ENCODE data around the gene CA4.

CA4 gene

DNA sequence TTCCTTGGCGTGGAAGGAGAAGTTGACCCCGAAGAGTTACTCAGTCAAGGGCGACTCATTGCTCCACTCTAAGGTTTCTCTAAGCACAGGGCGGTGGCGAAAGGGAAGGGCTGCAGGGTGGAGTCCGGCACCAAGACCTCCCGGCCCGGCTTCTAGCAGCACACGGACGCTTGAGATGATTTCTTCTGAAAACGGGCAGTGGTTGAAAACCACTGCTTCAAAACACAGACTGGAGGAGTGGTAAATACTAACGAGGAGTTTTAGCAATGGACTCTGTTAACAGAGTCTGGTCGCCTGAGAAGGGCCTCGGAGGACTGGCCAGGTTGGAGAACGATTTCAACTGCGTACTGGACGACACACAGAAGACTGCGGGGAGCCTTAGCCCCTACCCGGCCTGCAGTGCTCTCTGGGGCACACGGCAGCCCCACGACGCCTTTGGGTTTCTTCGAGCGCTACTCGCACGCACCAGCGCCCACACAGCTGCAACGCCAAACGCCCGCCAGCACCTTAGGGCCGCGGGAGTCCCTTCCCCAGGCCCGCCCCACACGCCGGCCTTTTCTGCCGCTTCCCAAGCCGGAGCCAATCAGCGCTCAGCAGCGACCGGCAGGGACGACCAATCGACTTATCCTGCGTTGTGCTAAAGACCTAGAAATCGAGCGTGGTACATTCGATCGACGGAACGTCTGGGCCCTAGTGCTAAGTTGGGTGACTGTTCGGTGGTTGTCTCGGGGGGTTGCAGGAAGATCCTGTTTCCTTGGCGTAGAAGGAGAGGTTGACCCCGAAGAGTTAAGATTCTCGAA lies 14.4 kb upstream of the CA4 start (continued):
- TF ChIP-seq ZNF121 (tag by site-specific recombination; IDR thresholded peaks at IDR 0.05) (peak; percentile 48; the same call in 1 of the 2 replicates), YY1 (tag by site-specific recombination; IDR thresholded peaks at IDR 0.05) (no peak), ZNF843 (tag by site-specific recombination; IDR thresholded peaks at IDR 0.05) (no peak), KLF16 (tag by site-specific recombination; IDR thresholded peaks at IDR 0.05) (peak; percentile 56; the same call in 1 of the 2 replicates), ZNF335 (tag by site-specific recombination; conservative IDR thresholded peaks at IDR 0.05) (peak; percentile 48), ZXDB (tag by site-specific recombination; IDR thresholded peaks at IDR 0.05) (peak; percentile 65), KLF10 (tag by site-specific recombination; IDR thresholded peaks at IDR 0.05) (no peak), FEZF1 (tag by site-specific recombination; IDR thresholded peaks at IDR 0.05) (peak; percentile 92), ZNF560 (tag by site-specific recombination; IDR thresholded peaks at IDR 0.05; ENCODE audit: borderline replicate concordance) (no peak), ZNF133 (tag by site-specific recombination; IDR thresholded peaks at IDR 0.05) (no peak), ZNF16 (tag by site-specific recombination; IDR thresholded peaks at IDR 0.05; ENCODE audit: low read depth) (no peak), SP2 (tag by site-specific recombination; IDR thresholded peaks at IDR 0.05) (peak; percentile 77), ZBTB20 (tag by site-specific recombination; IDR thresholded peaks at IDR 0.05) (peak; percentile 29; the same call in 1 of the 2 replicates), OSR2 (tag by site-specific recombination; IDR thresholded peaks at IDR 0.05) (no peak), ZFP41 (tag by site-specific recombination; IDR thresholded peaks at IDR 0.05; ENCODE audit: borderline replicate concordance) (no peak), ZNF626 (tag by site-specific recombination; IDR thresholded peaks at IDR 0.05) (no peak), ZNF571 (tag by site-specific recombination; IDR thresholded peaks at IDR 0.05) (no peak), ZNF501 (tag by site-specific recombination; IDR thresholded peaks at IDR 0.05) (0 out of 2 replicates have a peak, but pooled peaks have one; percentile 50), EGR2 (tag by site-specific recombination; IDR thresholded peaks at IDR 0.05; ENCODE audit: low read depth) (peak; percentile 58; the same call in 1 of the 2 replicates), ZNF510 (tag by site-specific recombination; IDR thresholded peaks at IDR 0.05; ENCODE audit: insufficient replicate concordance) (no peak), ZNF354C (tag by site-specific recombination; IDR thresholded peaks at IDR 0.05; ENCODE audit: borderline replicate concordance, low read depth) (no peak), SP7 (tag by site-specific recombination; IDR thresholded peaks at IDR 0.05) (peak; percentile 54), ZBTB8A (tag by site-specific recombination; IDR thresholded peaks at IDR 0.05) (peak; percentile 78), ZNF837 (tag by site-specific recombination; IDR thresholded peaks at IDR 0.05) (no peak), ZNF423 (tag by site-specific recombination; IDR thresholded peaks at IDR 0.05) (peak; percentile 92), ZNF37A (tag by site-specific recombination; IDR thresholded peaks at IDR 0.05) (no peak), ZNF48 (tag by site-specific recombination; IDR thresholded peaks at IDR 0.05) (no peak)
- TF ChIP-seq, protein P1, sequence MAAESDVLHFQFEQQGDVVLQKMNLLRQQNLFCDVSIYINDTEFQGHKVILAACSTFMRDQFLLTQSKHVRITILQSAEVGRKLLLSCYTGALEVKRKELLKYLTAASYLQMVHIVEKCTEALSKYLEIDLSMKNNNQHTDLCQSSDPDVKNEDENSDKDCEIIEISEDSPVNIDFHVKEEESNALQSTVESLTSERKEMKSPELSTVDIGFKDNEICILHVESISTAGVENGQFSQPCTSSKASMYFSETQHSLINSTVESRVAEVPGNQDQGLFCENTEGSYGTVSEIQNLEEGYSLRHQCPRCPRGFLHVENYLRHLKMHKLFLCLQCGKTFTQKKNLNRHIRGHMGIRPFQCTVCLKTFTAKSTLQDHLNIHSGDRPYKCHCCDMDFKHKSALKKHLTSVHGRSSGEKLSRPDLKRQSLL (tag by site-specific recombination; IDR thresholded peaks at IDR 0.05) = no peak
- TF ChIP-seq, protein P2, sequence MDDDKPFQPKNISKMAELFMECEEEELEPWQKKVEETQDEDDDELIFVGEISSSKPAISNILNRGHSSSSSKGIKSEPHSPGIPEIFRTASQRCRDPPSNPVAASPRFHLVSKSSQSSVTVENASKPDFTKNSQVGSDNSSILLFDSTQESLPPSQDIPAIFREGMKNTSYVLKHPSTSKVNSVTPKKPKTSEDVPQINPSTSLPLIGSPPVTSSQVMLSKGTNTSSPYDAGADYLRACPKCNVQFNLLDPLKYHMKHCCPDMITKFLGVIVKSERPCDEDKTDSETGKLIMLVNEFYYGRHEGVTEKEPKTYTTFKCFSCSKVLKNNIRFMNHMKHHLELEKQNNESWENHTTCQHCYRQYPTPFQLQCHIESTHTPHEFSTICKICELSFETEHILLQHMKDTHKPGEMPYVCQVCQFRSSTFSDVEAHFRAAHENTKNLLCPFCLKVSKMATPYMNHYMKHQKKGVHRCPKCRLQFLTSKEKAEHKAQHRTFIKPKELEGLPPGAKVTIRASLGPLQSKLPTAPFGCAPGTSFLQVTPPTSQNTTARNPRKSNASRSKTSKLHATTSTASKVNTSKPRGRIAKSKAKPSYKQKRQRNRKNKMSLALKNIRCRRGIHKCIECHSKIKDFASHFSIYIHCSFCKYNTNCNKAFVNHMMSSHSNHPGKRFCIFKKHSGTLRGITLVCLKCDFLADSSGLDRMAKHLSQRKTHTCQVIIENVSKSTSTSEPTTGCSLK (tag by site-specific recombination; IDR thresholded peaks at IDR 0.05) = no peak
- TF ChIP-seq, protein P3, sequence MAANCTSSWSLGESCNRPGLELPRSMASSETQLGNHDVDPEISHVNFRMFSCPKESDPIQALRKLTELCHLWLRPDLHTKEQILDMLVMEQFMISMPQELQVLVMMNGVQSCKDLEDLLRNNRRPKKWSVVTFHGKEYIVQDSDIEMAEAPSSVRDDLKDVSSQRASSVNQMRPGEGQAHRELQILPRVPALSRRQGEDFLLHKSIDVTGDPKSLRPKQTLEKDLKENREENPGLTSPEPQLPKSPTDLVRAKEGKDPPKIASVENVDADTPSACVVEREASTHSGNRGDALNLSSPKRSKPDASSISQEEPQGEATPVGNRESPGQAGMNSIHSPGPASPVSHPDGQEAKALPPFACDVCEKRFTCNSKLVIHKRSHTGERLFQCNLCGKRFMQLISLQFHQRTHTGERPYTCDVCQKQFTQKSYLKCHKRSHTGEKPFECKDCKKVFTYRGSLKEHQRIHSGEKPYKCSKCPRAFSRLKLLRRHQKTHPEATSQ (tag by site-specific recombination; IDR thresholded peaks at IDR 0.05) = no peak
- TF ChIP-seq, protein P4, sequence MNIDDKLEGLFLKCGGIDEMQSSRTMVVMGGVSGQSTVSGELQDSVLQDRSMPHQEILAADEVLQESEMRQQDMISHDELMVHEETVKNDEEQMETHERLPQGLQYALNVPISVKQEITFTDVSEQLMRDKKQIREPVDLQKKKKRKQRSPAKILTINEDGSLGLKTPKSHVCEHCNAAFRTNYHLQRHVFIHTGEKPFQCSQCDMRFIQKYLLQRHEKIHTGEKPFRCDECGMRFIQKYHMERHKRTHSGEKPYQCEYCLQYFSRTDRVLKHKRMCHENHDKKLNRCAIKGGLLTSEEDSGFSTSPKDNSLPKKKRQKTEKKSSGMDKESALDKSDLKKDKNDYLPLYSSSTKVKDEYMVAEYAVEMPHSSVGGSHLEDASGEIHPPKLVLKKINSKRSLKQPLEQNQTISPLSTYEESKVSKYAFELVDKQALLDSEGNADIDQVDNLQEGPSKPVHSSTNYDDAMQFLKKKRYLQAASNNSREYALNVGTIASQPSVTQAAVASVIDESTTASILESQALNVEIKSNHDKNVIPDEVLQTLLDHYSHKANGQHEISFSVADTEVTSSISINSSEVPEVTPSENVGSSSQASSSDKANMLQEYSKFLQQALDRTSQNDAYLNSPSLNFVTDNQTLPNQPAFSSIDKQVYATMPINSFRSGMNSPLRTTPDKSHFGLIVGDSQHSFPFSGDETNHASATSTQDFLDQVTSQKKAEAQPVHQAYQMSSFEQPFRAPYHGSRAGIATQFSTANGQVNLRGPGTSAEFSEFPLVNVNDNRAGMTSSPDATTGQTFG (tag by site-specific recombination; IDR thresholded peaks at IDR 0.05; ENCODE audit: borderline replicate concordance) = no peak
- TF ChIP-seq, protein P5, sequence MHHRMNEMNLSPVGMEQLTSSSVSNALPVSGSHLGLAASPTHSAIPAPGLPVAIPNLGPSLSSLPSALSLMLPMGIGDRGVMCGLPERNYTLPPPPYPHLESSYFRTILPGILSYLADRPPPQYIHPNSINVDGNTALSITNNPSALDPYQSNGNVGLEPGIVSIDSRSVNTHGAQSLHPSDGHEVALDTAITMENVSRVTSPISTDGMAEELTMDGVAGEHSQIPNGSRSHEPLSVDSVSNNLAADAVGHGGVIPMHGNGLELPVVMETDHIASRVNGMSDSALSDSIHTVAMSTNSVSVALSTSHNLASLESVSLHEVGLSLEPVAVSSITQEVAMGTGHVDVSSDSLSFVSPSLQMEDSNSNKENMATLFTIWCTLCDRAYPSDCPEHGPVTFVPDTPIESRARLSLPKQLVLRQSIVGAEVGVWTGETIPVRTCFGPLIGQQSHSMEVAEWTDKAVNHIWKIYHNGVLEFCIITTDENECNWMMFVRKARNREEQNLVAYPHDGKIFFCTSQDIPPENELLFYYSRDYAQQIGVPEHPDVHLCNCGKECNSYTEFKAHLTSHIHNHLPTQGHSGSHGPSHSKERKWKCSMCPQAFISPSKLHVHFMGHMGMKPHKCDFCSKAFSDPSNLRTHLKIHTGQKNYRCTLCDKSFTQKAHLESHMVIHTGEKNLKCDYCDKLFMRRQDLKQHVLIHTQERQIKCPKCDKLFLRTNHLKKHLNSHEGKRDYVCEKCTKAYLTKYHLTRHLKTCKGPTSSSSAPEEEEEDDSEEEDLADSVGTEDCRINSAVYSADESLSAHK (tag by site-specific recombination; IDR thresholded peaks at IDR 0.05) = no peak

Data from HEK293 (cell line).